Mesendoderm (in vitro differentiated cells): ENCODE results near the gene PROCA1.
"Not testable (repeated sequence)": the region's sequence is repeated elsewhere in the genome, so short reads cannot be mapped to it uniquely, and the experiment has no call there.

ENCODE experiments used
- DNase-seq: peaks from one replicate; pipeline ENCODE4 v3.0.0; 2013
- H2AK5ac ChIP-seq: 2 replicates; pipeline ENCODE4 v1.6.1; 2013; ENCODE audit warnings: low read length, inconsistent platforms
- H2BK120ac ChIP-seq: 2 replicates; pipeline ENCODE4 v1.6.1; 2013; ENCODE audit warnings: low read depth, mild to moderate bottlenecking, low read length, moderate library complexity, mixed read lengths
- H2BK15ac ChIP-seq: replicated peaks from 2 replicates; pipeline ENCODE4 v1.6.1; 2013; ENCODE audit warnings: low read depth, mild to moderate bottlenecking, moderate library complexity
- H2BK5ac ChIP-seq: 2 replicates; pipeline ENCODE4 v1.6.1; 2013; ENCODE audit warnings: low read length, inconsistent platforms
- H3K18ac ChIP-seq: 2 replicates; pipeline ENCODE4 v1.6.1; 2013; ENCODE audit warnings: mild to moderate bottlenecking, low read length, mixed read lengths
- H3K23ac ChIP-seq: one replicate; pipeline ENCODE4 v1.6.1; 2013; ENCODE audit warnings: low read length
- H3K27ac ChIP-seq: 2 replicates; pipeline ENCODE4 v1.5.1; 2013; ENCODE audit warnings: low read depth, mild to moderate bottlenecking, inconsistent platforms, low read length, moderate library complexity
- H3K27me3 ChIP-seq: 2 replicates; pipeline ENCODE4 v1.6.1; 2013; ENCODE audit warnings: low read length, control low read depth, mild to moderate bottlenecking, inconsistent platforms; ENCODE audit not compliant: insufficient read depth, poor library complexity
- H3K36me3 ChIP-seq: 2 replicates; pipeline ENCODE4 v1.6.1; 2013; ENCODE audit warnings: low read length, inconsistent platforms; ENCODE audit not compliant: control insufficient read depth, insufficient read depth
- H3K4ac ChIP-seq: one replicate; pipeline ENCODE4 v1.6.1; 2013; ENCODE audit warnings: low read depth, mild to moderate bottlenecking, low read length, moderate library complexity
- H3K4me1 ChIP-seq: 2 replicates; pipeline ENCODE4 v1.6.1; 2013; ENCODE audit warnings: low read depth, low read length, inconsistent platforms; ENCODE audit not compliant: control insufficient read depth
- H3K4me2 ChIP-seq: 2 replicates; pipeline ENCODE4 v1.6.1; 2013; ENCODE audit warnings: low read length
- H3K4me3 ChIP-seq: 2 replicates; pipeline ENCODE4 v1.5.1; 2013; ENCODE audit warnings: mild to moderate bottlenecking, low read length
- H3K56ac ChIP-seq: one replicate; pipeline ENCODE4 v1.6.1; 2013; ENCODE audit warnings: low read length
- H3K79me1 ChIP-seq: 2 replicates; pipeline ENCODE4 v1.6.1; 2013; ENCODE audit warnings: low read length, inconsistent platforms
- H3K79me2 ChIP-seq: 2 replicates; pipeline ENCODE4 v1.6.1; 2013; ENCODE audit warnings: mild to moderate bottlenecking, low read length; ENCODE audit not compliant: control insufficient read depth, insufficient read depth
- H3K9ac ChIP-seq: 2 replicates; pipeline ENCODE4 v1.6.1; 2013; ENCODE audit warnings: low read length, inconsistent platforms
- H4K5ac ChIP-seq: one replicate; pipeline ENCODE4 v1.6.1; 2013; ENCODE audit warnings: low read length
- H4K8ac ChIP-seq: one replicate; pipeline ENCODE4 v1.6.1; 2013; ENCODE audit warnings: low read depth, mild to moderate bottlenecking, control low read depth, low read length, moderate library complexity
- WGBS: extraction: QIAGEN DNeasy Blood & Tissue Kit; methylation state at CpG from one replicate; pipeline ENCODE4 v1.1.7; 2013; ENCODE audit warnings: low lambda C conversion rate, missing lambda C conversion rate; ENCODE audit not compliant: insufficient coverage; ENCODE audit errors: extremely low coverage; 5-methylcytosine and 5-hydroxymethylcytosine counted together

The PROCA1 gene

GRCh38 chr17:28726226-28726626 is 14.5 kb upstream of the PROCA1 start, which contains the start of gene TLCD1:
TSS of gene TLCD1 (minus strand) at chr17:28726233. CDS start at chr17:28726097, 136 bp downstream.
- Histone ChIP-seq H2AK5ac (peak within 1 kb of the TSS; percentile 73), H3K4me1 (no peaks in the 10 kb centered on the region), H3K79me1 (peaks cover 8% of the 10 kb centered on the region), H3K27ac (peak within 1 kb of the TSS; percentile 96), H3K79me2 (peaks cover 17% of the 10 kb centered on the region), H2BK5ac (peak within 1 kb of the TSS; percentile 96), H3K18ac (peak within 1 kb of the TSS; percentile 34), H4K8ac (no peak within 1 kb of the TSS), H3K9ac (peak within 1 kb of the TSS; percentile 99), H4K5ac (no peak within 1 kb of the TSS), H3K4ac (peak within 1 kb of the TSS; percentile 66), H2BK120ac (no peak within 1 kb of the TSS), H3K36me3 (peaks cover 13% of the 10 kb centered on the region), H2BK15ac (no peak within 1 kb of the TSS), H3K4me3 (peak within 1 kb of the TSS; percentile 63), H3K27me3 (no peaks in the 10 kb centered on the region), H3K56ac (peak within 1 kb of the TSS; percentile 100), H3K4me2 (peak within 1 kb of the TSS; percentile 96), H3K23ac (peak within 1 kb of the TSS; percentile 54)
- peak; percentile 80 for DNase-seq
- WGBS: no CpG with 5 or more reads among the region's 49 CpGs

- H2AK5ac ChIP-seq: peak overlapping the region; percentile 73
- H2BK120ac ChIP-seq: no peak overlapping the region
- H3K27me3 ChIP-seq: no peaks in the 10 kb centered on the region
- no peak overlapping the region for H4K5ac ChIP-seq
- peak overlapping the region; percentile 30 for H3K18ac ChIP-seq
- H3K4ac ChIP-seq: peak overlapping the region; percentile 66
- peaks cover 21% of the 10 kb centered on the region for H3K79me2 ChIP-seq
- H3K36me3 ChIP-seq: peaks cover 14% of the 10 kb centered on the region
- DNase-seq: peak; percentile 93
- peak overlapping the region; percentile 90 for H3K27ac ChIP-seq
- peak overlapping the region; percentile 100 for H3K56ac ChIP-seq
- H2BK15ac ChIP-seq: no peak overlapping the region
- peaks cover 8% of the 10 kb centered on the region for H3K79me1 ChIP-seq
- H3K4me2 ChIP-seq: peak overlapping the region; percentile 79
- H3K9ac ChIP-seq: peak overlapping the region; percentile 99
- peak overlapping the region; percentile 54 for H3K23ac ChIP-seq
- no CpG with 5 or more reads among the region's 45 CpGs for WGBS
- no peaks in the 10 kb centered on the region for H3K4me1 ChIP-seq
- H2BK5ac ChIP-seq: peak overlapping the region; percentile 96
- peak overlapping the region; percentile 59 for H3K4me3 ChIP-seq
- no peak overlapping the region for H4K8ac ChIP-seq
These were observed 14.1 kb upstream of the PROCA1 start for GRCh38 chr17:28725660-28726225.

- Histone ChIP-seq H3K18ac (peak overlapping the region; percentile 30), H2AK5ac (peak overlapping the region; percentile 46), H2BK120ac (no peak overlapping the region), H4K8ac (no peak overlapping the region), H3K56ac (peak overlapping the region; percentile 100), H2BK15ac (no peak overlapping the region), H3K79me1 (peaks cover 9% of the 10 kb centered on the region), H3K27me3 (no peaks in the 10 kb centered on the region), H3K4me2 (peak overlapping the region; percentile 79), H3K4ac (peak overlapping the region; percentile 22), H3K27ac (peak overlapping the region; percentile 90), H2BK5ac (peak overlapping the region; percentile 73), H3K4me3 (peak overlapping the region; percentile 59), H3K36me3 (peaks cover 15% of the 10 kb centered on the region), H3K9ac (peak overlapping the region; percentile 99), H3K4me1 (no peaks in the 10 kb centered on the region), H3K79me2 (peaks cover 27% of the 10 kb centered on the region), H3K23ac (peak overlapping the region; percentile 54), H4K5ac (no peak overlapping the region)
- peak; percentile 79 for DNase-seq
- no CpG with 5 or more reads among the region's 20 CpGs for WGBS
These were observed 13.5 kb upstream of the PROCA1 start for GRCh38 chr17:28725166-28725659.

GRCh38 chr17:28724500-28725165 is 12.9 kb upstream of the PROCA1 start:
- Histone ChIP-seq H3K4me3 (no peak overlapping the region), H2BK5ac (no peak overlapping the region), H3K18ac (no peak overlapping the region), H4K8ac (no peak overlapping the region), H3K4ac (peak overlapping the region; percentile 22), H3K79me1 (peaks cover 10% of the 10 kb centered on the region), H4K5ac (no peak overlapping the region), H3K4me1 (no peaks in the 10 kb centered on the region), H3K27ac (peak overlapping the region; percentile 90), H3K27me3 (no peaks in the 10 kb centered on the region), H2BK120ac (no peak overlapping the region), H3K79me2 (peaks cover 31% of the 10 kb centered on the region), H3K4me2 (peak overlapping the region; percentile 79), H2AK5ac (no peak overlapping the region), H3K23ac (no peak overlapping the region), H3K36me3 (peaks cover 15% of the 10 kb centered on the region), H3K56ac (peak overlapping the region; percentile 100), H3K9ac (peak overlapping the region; percentile 99), H2BK15ac (no peak overlapping the region)
- peak; percentile 37 for DNase-seq
- no CpG with 5 or more reads among the region's 10 CpGs for whole genome bisulfite sequencing

GRCh38 chr17:28723836-28724499 is 12.3 kb upstream of the PROCA1 start:
- H3K4me3 ChIP-seq, H2BK5ac ChIP-seq, H2BK15ac ChIP-seq, H3K23ac ChIP-seq, H2AK5ac ChIP-seq, H2BK120ac ChIP-seq, H4K5ac ChIP-seq, H3K27me3 ChIP-seq, H4K8ac ChIP-seq, H3K4me1 ChIP-seq, H3K27ac ChIP-seq, H3K4ac ChIP-seq, DNase-seq, H3K79me1 ChIP-seq, H3K18ac ChIP-seq: not testable (repeated sequence)
- no CpG with 5 or more reads among the region's 4 CpGs for WGBS
- Histone ChIP-seq H3K79me2 (peaks cover 31% of the 10 kb centered on the region), H3K4me2 (peak overlapping the region; percentile 25), H3K9ac (peak overlapping the region; percentile 99), H3K56ac (peak overlapping the region; percentile 100), H3K36me3 (peaks cover 15% of the 10 kb centered on the region)
